Activated CD8-positive, alpha-beta T cell treated with anti-CD3 and anti-CD28 coated beads for 36 hours (primary cell): Measurements from ENCODE around the gene REC114. TPM values are rescaled to one million over a fixed set of nuclear protein-coding genes. Genes with fewer than 3 reads are reported as not detected.
"Not testable (repeated sequence)": the region's sequence is repeated elsewhere in the genome, so short reads cannot be mapped to it uniquely, and the experiment has no call there.

ENCODE experiments used
- ATAC-seq: fragments of 200-7000 bp; cut with Tn5 transposase; one replicate; pipeline ENCODE4 v1.10.0; 2021; ENCODE audit warnings: mild to moderate bottlenecking, moderate library complexity
- CTCF ChIA-PET: fragments of 350-600 bp; sonication (Branson Sonifier 250); formaldehyde crosslinking; loops from one replicate; lab custom pipeline; 2021; ENCODE audit warnings: antibody characterized with exemption; lab: Charles Lee
- POLR2A ChIA-PET: fragments of 350-600 bp; sonication (Branson Sonifier 250); formaldehyde crosslinking; loops from one replicate; lab custom pipeline; 2021; ENCODE audit warnings: antibody characterized with exemption; lab: Charles Lee
- DNase-seq: peaks from one replicate; pipeline ENCODE4 v3.0.0-alpha.2; 2020
- H3K27ac Mint-ChIP-seq: one replicate; pipeline ENCODE4 v1.8.0; 2021; ENCODE audit warnings: mild to moderate bottlenecking, mixed read lengths
- H3K27me3 Mint-ChIP-seq: one replicate; pipeline ENCODE4 v1.8.0; 2021; ENCODE audit warnings: mixed read lengths
- H3K36me3 Mint-ChIP-seq: one replicate; pipeline ENCODE4 v1.8.0; 2021; ENCODE audit warnings: low read depth, mixed read lengths
- H3K4me1 Mint-ChIP-seq: one replicate; pipeline ENCODE4 v1.8.0; 2021; ENCODE audit warnings: low read depth, mixed read lengths
- H3K4me3 Mint-ChIP-seq: one replicate; pipeline ENCODE4 v1.8.0; 2021; ENCODE audit warnings: mild to moderate bottlenecking, moderate library complexity, mixed read lengths
- H3K9me3 Mint-ChIP-seq: one replicate; pipeline ENCODE4 v1.8.0; 2021; ENCODE audit warnings: mixed read lengths
- intact Hi-C: fragments of 100-400 bp; cut with micrococcal nuclease; formaldehyde crosslinking; loops from one replicate; pipeline ENCODE4 v1.10.0; 2022
- total RNA-seq, 2 experiments: library from RNA; stranded (reverse); gene quantifications; one replicate each; pipeline ENCODE4 v1.2.3, GENCODE V29; 2021
- TF ChIP-seq, protein P1 (sequence below): fragments of 200-600 bp; IDR thresholded peaks from one replicate; pipeline ENCODE4 v1.8.0; 2022; ENCODE audit warnings: antibody characterized with exemption, mild to moderate bottlenecking

The REC114 gene
- total RNA-seq, 2 experiments from 2014 or later, result not detected

DNA sequence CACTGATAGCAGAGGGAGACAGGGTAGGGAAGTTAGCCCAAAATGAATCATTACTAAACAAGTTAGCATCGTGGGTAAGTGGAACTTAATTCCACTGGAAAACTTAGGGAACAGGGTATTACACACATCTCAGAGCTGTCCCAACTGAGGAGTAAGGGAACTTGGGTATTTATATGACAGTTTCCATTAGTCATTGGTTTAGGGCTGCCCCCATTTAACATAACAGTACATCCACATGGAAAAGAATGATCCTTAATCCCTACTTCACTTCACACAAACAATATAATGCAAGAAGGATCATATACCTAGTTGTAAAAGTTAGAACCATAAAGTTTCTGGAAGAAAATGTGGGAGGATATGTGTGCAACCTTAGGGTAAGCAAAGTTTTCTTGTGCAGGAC is 4.3 kb upstream of the REC114 start:
- no peak for ATAC-seq
- ChIA-PET POLR2A (no interaction called here), CTCF (no interaction called here)

DNA sequence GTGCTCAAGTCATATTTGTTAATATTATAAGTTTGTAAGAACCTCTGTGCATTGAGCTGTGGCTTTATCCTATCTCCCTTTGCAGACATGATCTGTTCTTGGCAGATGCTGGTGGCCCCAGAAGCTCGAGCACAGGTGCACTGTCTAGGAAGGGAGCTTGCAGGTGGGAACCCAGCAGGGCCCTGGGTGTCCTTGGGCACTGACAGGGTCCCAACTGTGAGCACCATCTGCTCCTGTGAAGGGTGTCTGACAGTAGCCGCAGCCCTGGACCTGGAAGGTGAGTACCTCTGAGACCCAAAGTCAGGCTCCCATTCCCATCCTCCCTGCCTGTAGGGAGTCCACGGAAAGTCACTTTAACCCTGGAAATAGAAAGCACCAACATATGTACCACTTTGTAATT is 2.4 kb upstream of the REC114 start:
- peaks cover 2% of the 10 kb centered on the region for H3K4me1 Mint-ChIP-seq

More for the DNA sequence above, 4.3 kb upstream of the REC114 start:
- Mint-ChIP-seq H3K4me1 (peaks cover 2% of the 10 kb centered on the region), H3K36me3 (no peaks in the 10 kb centered on the region), H3K27me3 (peaks cover 17% of the 10 kb centered on the region), H3K27ac (no peak overlapping the region), H3K9me3 (no peaks in the 10 kb centered on the region), H3K4me3 (no peak overlapping the region)
- TF ChIP-seq, protein P1, sequence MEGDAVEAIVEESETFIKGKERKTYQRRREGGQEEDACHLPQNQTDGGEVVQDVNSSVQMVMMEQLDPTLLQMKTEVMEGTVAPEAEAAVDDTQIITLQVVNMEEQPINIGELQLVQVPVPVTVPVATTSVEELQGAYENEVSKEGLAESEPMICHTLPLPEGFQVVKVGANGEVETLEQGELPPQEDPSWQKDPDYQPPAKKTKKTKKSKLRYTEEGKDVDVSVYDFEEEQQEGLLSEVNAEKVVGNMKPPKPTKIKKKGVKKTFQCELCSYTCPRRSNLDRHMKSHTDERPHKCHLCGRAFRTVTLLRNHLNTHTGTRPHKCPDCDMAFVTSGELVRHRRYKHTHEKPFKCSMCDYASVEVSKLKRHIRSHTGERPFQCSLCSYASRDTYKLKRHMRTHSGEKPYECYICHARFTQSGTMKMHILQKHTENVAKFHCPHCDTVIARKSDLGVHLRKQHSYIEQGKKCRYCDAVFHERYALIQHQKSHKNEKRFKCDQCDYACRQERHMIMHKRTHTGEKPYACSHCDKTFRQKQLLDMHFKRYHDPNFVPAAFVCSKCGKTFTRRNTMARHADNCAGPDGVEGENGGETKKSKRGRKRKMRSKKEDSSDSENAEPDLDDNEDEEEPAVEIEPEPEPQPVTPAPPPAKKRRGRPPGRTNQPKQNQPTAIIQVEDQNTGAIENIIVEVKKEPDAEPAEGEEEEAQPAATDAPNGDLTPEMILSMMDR, result no peak
- no peak for DNase-seq
- intact Hi-C loops, result no loop called here

DNA sequence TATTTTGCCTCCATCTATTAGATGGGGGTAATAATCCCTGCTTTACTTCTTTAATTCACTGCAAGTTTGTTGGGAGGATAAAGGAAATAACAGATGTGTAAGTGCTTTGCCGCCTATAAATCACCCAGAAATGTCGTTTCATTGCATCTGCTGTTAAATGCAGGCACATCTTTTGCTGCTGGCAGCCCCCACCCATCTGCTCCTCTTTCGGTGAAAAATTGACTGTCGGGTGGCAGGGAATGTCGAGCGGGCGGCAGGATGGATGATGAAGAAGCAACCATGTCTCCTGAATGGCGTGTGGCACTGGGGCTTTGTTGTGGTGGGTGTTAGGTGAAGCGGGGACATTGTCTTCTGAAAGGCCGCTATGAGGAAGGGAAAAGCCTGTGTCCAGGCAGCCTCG is 543 bp upstream of the REC114 start:
- no peak for ATAC-seq
- peaks cover 3% of the 10 kb centered on the region for H3K9me3 Mint-ChIP-seq
- H3K27me3 Mint-ChIP-seq, result peaks cover 19% of the 10 kb centered on the region
- TF ChIP-seq, protein P1, result no peak
- peaks cover 2% of the 10 kb centered on the region for H3K4me1 Mint-ChIP-seq
- no peak for DNase-seq
- no peaks in the 10 kb centered on the region for H3K36me3 Mint-ChIP-seq
- H3K27ac Mint-ChIP-seq, result no peak overlapping the region
- intact Hi-C loops, result no loop called here
- no peak overlapping the region for H3K4me3 Mint-ChIP-seq
- ChIA-PET POLR2A (no interaction called here), CTCF (no interaction called here)

More for the DNA sequence above, 2.4 kb upstream of the REC114 start:
- ChIA-PET CTCF (interaction anchor here (0.6 kb wide), 1 partner anchor 176 kb away, joined by 3 read pairs; no protein-coding TSS in a partner anchor), POLR2A (no interaction called here)
- no peak for DNase-seq
- H3K27me3 Mint-ChIP-seq, result peaks cover 16% of the 10 kb centered on the region
- intact Hi-C loops, result no loop called here
- H3K36me3 Mint-ChIP-seq, result no peaks in the 10 kb centered on the region
- no peak overlapping the region for H3K4me3 Mint-ChIP-seq
- ATAC-seq, result no peak
- H3K9me3 Mint-ChIP-seq, result no peaks in the 10 kb centered on the region
- TF ChIP-seq, protein P1, result no peak
- no peak overlapping the region for H3K27ac Mint-ChIP-seq

DNA sequence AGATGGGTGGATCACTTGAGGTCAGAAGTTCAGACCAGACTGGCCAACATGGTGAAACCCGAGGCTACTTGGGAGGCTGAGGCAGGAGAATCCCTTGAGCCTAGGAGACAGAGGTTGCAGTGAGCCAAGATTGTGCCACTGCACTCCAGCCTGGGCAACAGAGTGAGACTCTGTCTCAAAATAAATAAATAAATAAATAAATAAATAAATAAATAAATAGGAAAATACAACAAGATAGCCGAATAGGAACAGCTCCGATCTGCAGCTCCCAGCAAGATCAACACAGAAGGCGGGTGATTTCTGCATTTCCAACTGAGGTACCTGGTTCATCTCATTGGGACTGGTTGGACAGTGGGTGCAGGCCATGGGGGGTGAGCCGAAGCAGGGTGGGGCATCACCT is 4.5 kb downstream of the REC114 start:
- POLR2A ChIA-PET, H3K4me1 Mint-ChIP-seq, CTCF ChIA-PET, H3K4me3 Mint-ChIP-seq, H3K36me3 Mint-ChIP-seq, DNase-seq, H3K9me3 Mint-ChIP-seq, H3K27ac Mint-ChIP-seq, ATAC-seq, intact Hi-C loops: not testable (repeated sequence)
- H3K27me3 Mint-ChIP-seq, result peaks cover 15% of the 10 kb centered on the region

DNA sequence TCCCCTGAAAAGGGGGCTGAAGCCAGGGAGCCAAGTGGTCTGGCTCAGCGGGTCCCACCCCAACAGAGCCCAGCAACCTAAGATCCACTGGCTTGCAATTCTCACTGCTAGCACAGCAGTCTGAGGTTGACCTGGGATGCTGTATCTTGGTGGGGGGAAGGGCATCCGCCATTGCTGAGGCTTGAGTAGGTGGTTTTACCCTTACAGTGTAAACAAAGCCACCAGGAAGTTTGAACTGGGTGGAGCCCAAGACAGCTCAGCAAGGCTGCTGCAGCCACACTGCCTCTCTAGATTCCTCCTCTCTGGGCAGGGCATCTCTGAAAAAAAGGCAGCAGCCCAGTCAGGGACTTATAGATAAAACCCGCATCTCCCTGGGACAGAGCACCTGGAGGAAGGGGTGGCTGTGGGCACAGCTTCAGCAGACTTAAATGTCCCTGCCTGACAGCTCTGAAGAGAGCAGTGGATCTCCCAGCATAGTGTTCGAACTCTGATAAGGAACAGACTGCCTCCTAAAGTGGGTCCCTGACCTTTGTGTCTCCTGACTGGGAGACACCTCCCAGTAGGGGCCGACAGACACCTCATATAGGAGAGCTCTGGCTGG is 5.3 kb downstream of the REC114 start:
- intact Hi-C loops, H3K4me1 Mint-ChIP-seq, CTCF ChIA-PET, H3K36me3 Mint-ChIP-seq, H3K4me3 Mint-ChIP-seq, ATAC-seq, H3K27ac Mint-ChIP-seq, H3K9me3 Mint-ChIP-seq, POLR2A ChIA-PET: not testable (repeated sequence)
- peaks cover 14% of the 10 kb centered on the region for H3K27me3 Mint-ChIP-seq
- DNase-seq, result peak; percentile 20

DNA sequence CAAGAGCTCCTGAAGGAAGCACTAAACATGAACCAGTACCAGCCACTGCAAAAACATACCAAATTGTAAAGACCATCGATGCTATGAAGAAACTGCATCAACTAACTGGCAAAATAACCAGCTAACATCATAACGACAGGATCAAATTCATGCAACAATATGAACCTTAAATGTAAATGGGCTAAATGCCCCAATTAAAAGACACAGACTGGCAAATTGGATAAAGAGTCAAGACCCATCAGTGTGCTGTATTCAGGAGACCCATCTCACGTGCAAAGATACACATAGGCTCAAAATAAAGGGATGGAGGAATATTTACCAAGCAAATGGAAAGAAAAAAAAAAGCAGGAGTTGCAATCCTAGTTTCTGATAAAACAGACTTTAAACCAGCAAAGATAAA is 7.0 kb downstream of the REC114 start:
- H3K27ac Mint-ChIP-seq, DNase-seq, POLR2A ChIA-PET, H3K4me3 Mint-ChIP-seq, CTCF ChIA-PET, H3K36me3 Mint-ChIP-seq, H3K9me3 Mint-ChIP-seq, intact Hi-C loops, H3K4me1 Mint-ChIP-seq, ATAC-seq: not testable (repeated sequence)
- H3K27me3 Mint-ChIP-seq, result peaks cover 11% of the 10 kb centered on the region
